RWPE2 (cell line): Measurements from ENCODE around the gene MNS1.

Experiments
- ATAC-seq: fragments of 200-7000 bp; cut with Tn5 transposase; 3 replicates; pipeline ENCODE4 v1.9.1; 2021; ENCODE audit warnings: low read depth
- DNase-seq: peaks from one replicate; pipeline ENCODE4 v3.0.0-alpha.2; 2020; ENCODE audit warnings: low spot score
- H3K27ac ChIP-seq: fragments of 450-650 bp; 2 replicates; pipeline ENCODE4 v1.5.1; 2017; ENCODE audit warnings: mild to moderate bottlenecking; ENCODE audit not compliant: poor library complexity, severe bottlenecking
- H3K27me3 ChIP-seq: fragments of 250-450 bp; sonication (Bioruptor Pico); 2 replicates; pipeline ENCODE4 v1.5.1; 2021; ENCODE audit warnings: mild to moderate bottlenecking, moderate library complexity; ENCODE audit not compliant: insufficient read depth, poor library complexity, severe bottlenecking
- H3K36me3 ChIP-seq: fragments of 250-450 bp; sonication (Bioruptor Pico); 2 replicates; pipeline ENCODE4 v1.5.1; 2020; ENCODE audit warnings: low read depth, mild to moderate bottlenecking, moderate library complexity
- H3K4me1 ChIP-seq: fragments of 250-450 bp; sonication (Bioruptor Pico); 2 replicates; pipeline ENCODE4 v1.5.1; 2021; ENCODE audit warnings: mild to moderate bottlenecking, moderate library complexity; ENCODE audit not compliant: insufficient read depth, poor library complexity, severe bottlenecking
- H3K4me3 ChIP-seq: fragments of 250-450 bp; sonication (Bioruptor Pico); 2 replicates; pipeline ENCODE4 v1.5.1; 2021; ENCODE audit warnings: mild to moderate bottlenecking, moderate library complexity; ENCODE audit not compliant: severe bottlenecking
- H3K9me3 ChIP-seq: fragments of 250-450 bp; sonication (Bioruptor Pico); 2 replicates; pipeline ENCODE4 v1.5.1; 2021; ENCODE audit warnings: mild to moderate bottlenecking, moderate library complexity; ENCODE audit not compliant: severe bottlenecking
- CTCF ChIP-seq: fragments of 450-650 bp; IDR thresholded peaks from one replicate; pipeline ENCODE4 v1.5.1; 2017; ENCODE audit warnings: mild to moderate bottlenecking, moderate library complexity; ENCODE audit not compliant: poor library complexity, severe bottlenecking

The MNS1 gene

GRCh38 chr15:56475351-56475750 is 10.4 kb upstream of the MNS1 start:
- H3K27ac ChIP-seq = no peak overlapping the region
- no peak for TF ChIP-seq CTCF
- H3K4me3 ChIP-seq = no peak overlapping the region
- H3K27me3 ChIP-seq = peaks cover 1% of the 10 kb centered on the region
- no peaks in the 10 kb centered on the region for H3K9me3 ChIP-seq
- no peak for DNase-seq
- no peaks in the 10 kb centered on the region for H3K36me3 ChIP-seq
- no peak for ATAC-seq
- H3K4me1 ChIP-seq = no peaks in the 10 kb centered on the region

DNA sequence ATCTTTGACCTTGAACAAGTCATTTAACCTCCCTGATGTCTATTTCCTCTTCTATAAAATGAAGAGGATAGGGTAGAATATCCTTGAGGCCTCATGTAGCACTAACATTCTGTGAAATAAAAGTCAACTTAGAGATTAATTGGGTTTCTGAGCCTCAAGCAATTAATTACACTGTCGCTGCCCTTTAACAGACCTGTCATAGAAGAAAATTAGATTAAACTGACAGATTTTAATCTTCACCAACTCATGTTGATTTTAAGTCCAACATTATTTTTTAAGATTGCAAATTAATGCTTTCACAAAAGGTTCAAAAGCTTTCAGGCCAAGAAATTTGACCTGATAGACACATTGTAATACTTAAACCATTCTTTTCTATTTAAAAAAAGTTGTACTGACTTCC is 8.1 kb upstream of the MNS1 start:
- Histone ChIP-seq H3K27me3 (peaks cover 4% of the 10 kb centered on the region), H3K36me3 (no peaks in the 10 kb centered on the region), H3K9me3 (no peaks in the 10 kb centered on the region), H3K4me3 (no peak overlapping the region), H3K27ac (no peak overlapping the region), H3K4me1 (no peaks in the 10 kb centered on the region)
- no peak for TF ChIP-seq CTCF
- ATAC-seq = no peak
- no peak for DNase-seq

GRCh38 chr15:56472278-56472677 is 7.3 kb upstream of the MNS1 start:
- no peak overlapping the region for H3K4me3 ChIP-seq
- H3K27me3 ChIP-seq = peaks cover 4% of the 10 kb centered on the region
- ATAC-seq (peak; percentile 10; the same call in 2 of the 3 replicates), DNase-seq (no peak)
- no peaks in the 10 kb centered on the region for H3K36me3 ChIP-seq
- TF ChIP-seq CTCF = no peak
- no peaks in the 10 kb centered on the region for H3K9me3 ChIP-seq
- no peak overlapping the region for H3K27ac ChIP-seq
- H3K4me1 ChIP-seq = no peaks in the 10 kb centered on the region

DNA sequence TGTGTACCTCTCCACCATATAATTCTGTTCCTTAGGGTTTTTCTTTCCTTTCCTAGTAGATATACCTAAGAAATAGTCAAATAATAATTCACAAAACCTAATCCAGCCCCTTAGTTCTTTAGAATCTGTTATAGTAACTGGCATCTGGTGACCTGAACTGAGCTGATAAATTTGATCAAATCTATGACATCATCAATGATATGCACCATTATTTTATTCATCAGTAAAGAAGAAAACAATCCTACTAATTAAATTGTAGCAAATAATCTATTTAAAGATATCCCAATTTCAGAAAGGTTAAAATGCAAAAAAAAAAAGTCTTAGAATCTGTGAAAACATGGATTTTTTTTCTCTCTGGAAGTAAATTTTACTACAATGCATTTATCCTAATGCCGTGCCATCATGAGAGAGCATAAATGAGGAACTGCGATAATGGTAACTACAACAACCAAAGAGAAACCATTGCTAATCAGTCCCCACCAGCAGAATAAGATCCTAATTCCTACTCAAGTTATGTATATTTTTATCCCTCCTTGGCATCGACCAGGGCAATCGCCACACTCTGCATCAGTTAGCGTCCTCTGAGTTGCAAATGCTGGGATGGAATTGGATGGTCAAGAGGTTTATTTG is 6.6 kb upstream of the MNS1 start:
- ATAC-seq (no peak), DNase-seq (no peak)
- H3K27ac ChIP-seq = no peak overlapping the region
- no peaks in the 10 kb centered on the region for H3K9me3 ChIP-seq
- peaks cover 4% of the 10 kb centered on the region for H3K27me3 ChIP-seq
- no peak overlapping the region for H3K4me3 ChIP-seq
- no peaks in the 10 kb centered on the region for H3K36me3 ChIP-seq
- H3K4me1 ChIP-seq = no peaks in the 10 kb centered on the region
- TF ChIP-seq CTCF = no peak

- no peak for TF ChIP-seq CTCF
- Histone ChIP-seq H3K4me1 (no peaks in the 10 kb centered on the region), H3K9me3 (no peaks in the 10 kb centered on the region), H3K36me3 (no peaks in the 10 kb centered on the region), H3K27me3 (peaks cover 4% of the 10 kb centered on the region), H3K4me3 (no peak overlapping the region), H3K27ac (no peak overlapping the region)
- ATAC-seq (no peak), DNase-seq (no peak)
These were observed 4.5 kb upstream of the MNS1 start for GRCh38 chr15:56469483-56469882.
